ENCODE data around the gene MPZL1. TPM values are rescaled to one million over a fixed set of nuclear protein-coding genes. Genes with fewer than 3 reads are reported as not detected.

The MPZL1 gene
- total and polyA plus RNA-seq, 2 of the 8 experiments (the other 6 are each of a cell fraction or from before 2014, with no cell fraction given): 37.8 to 120 TPM

DNA sequence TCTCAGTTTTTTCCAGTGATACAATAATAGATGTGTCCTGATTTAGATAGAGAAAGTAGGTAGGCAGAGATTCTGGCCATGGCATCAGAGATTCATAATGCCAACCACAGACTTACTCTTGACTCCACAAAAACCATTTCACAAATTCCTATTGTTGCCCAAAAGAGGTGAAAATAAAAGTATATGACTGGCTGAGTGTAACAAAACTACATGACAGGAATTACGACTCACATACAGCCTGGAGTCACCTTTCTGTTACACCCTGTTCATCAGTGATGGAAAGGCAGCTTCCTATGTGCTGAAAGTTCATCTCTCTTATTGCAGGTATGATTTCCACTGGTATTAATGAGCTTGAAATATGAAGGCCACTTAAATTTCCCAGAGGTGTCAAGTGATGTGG, 72.3 kb downstream of the MPZL1 start:
- no peak overlapping the region for H3K4me3 ChIP-seq (ENCODE audit: extremely low read depth in 1 of 4, insufficient read depth in 2 of 4, low read depth in 3 of 4, low read length in 4 of 4)
- no peaks in the 10 kb centered on the region for H3K27me3 ChIP-seq (replicated peaks in 1 of 4; ENCODE audit: control insufficient read depth in 3 of 4, extremely low read depth in 1 of 4, insufficient read depth in 3 of 4, low read length in 3 of 4)
- DNase-seq (ENCODE audit: low read depth in 1 of 2, low spot score in 2 of 2) (no peak), FAIRE-seq (no peak)
- H3K4ac ChIP-seq (replicated peaks; ENCODE audit: insufficient read length, low read depth, low read length): no peak overlapping the region
- H2BK20ac ChIP-seq (ENCODE audit: low read length): no peak overlapping the region
- H3K18ac ChIP-seq (ENCODE audit: extremely low read depth, low read length): no peak overlapping the region
- H4K91ac ChIP-seq (replicated peaks; ENCODE audit: insufficient read length, low read length): no peak overlapping the region
- 94% methylated on average over 1 of the region's 1 CpG; no CpG with 5 or more reads in 1 of the 2 experiments for WGBS, 2 experiments (ENCODE audit: extremely low coverage in 1 of 2, insufficient coverage in 1 of 2, insufficient read length in 1 of 2, insufficient replicate concordance in 2 of 2, low coverage in 1 of 2, low lambda C conversion rate in 2 of 2, missing lambda C conversion rate in 1 of 2)
- ChIA-PET POLR2A (ENCODE audit: partially characterized antibody) (no interaction called here), CTCF (ENCODE audit: partially characterized antibody) (interaction anchor here (0.5 to 3.7 kb wide), 3 partner anchors 10 to 590 kb away, joined by 3 to 16 read pairs (median 3); no protein-coding TSS in a partner anchor)
- H3K79me2 ChIP-seq (ENCODE audit: control insufficient read depth in 1 of 2, insufficient read depth in 2 of 2, low read length in 2 of 2): no peaks in the 10 kb centered on the region
- no peak overlapping the region for H3K23ac ChIP-seq (ENCODE audit: insufficient read length)
- peaks cover 0 to 11% (median 6%) of the 10 kb centered on the region in 4 experiments; a peak in 4 of 8 replicates for H3K36me3 ChIP-seq (ENCODE audit: control insufficient read depth in 2 of 4, insufficient read depth in 4 of 4, low read length in 3 of 4)
- H2BK120ac ChIP-seq (replicated peaks; ENCODE audit: low read depth, low read length): no peak overlapping the region
- H3K23me2 ChIP-seq (ENCODE audit: low read depth, low read length): no peaks in the 10 kb centered on the region
- no peak overlapping the region for H3K4me2 ChIP-seq (ENCODE audit: insufficient read depth in 1 of 2, low read depth in 2 of 2, low read length in 2 of 2)
- H4K8ac ChIP-seq (ENCODE audit: extremely low read depth, insufficient read depth, low read length): no peak overlapping the region
- no peak overlapping the region for H3K27ac ChIP-seq (ENCODE audit: low read depth, low read length)
- H4K20me1 ChIP-seq (replicated peaks in 1 of 2; ENCODE audit: control insufficient read depth in 1 of 2, insufficient read depth in 2 of 2, low read length in 2 of 2): peaks cover 0 to 2% of the 10 kb centered on the region in 2 experiments
- peaks cover 2 to 8% (median 3%) of the 10 kb centered on the region in 4 experiments; a peak in 4 of 7 replicates for H3K4me1 ChIP-seq (replicated peaks in 1 of 4; ENCODE audit: control insufficient read depth in 3 of 4, insufficient read depth in 4 of 4, low read length in 3 of 4)
- no peak overlapping the region for H3K14ac ChIP-seq (ENCODE audit: insufficient read length)
- H3K56ac ChIP-seq (replicated peaks; ENCODE audit: insufficient read length, low read depth, low read length): no peak overlapping the region
- no peak overlapping the region for H3K9ac ChIP-seq (replicated peaks in 1 of 4; ENCODE audit: extremely low read depth in 1 of 4, low read depth in 3 of 4, low read length in 3 of 4)
- H2BK5ac ChIP-seq (ENCODE audit: low read depth, low read length): no peak overlapping the region
- H3K9me3 ChIP-seq (ENCODE audit: insufficient read depth in 2 of 2, low read depth in 1 of 2, low read length in 1 of 2): no peaks in the 10 kb centered on the region
- TF ChIP-seq SIN3A (conservative IDR thresholded peaks at IDR 0.05 in 1 of 2, IDR thresholded peaks at IDR 0.05 in 1 of 2; ENCODE audit: low read depth in 1 of 2, low read length in 2 of 2): no peak
- TF ChIP-seq EZH2 (IDR thresholded peaks at IDR 0.05; ENCODE audit: low read depth, low read length, severe bottlenecking): no peak
- TF ChIP-seq KDM5A (IDR thresholded peaks at IDR 0.05; ENCODE audit: low read length): no peak
- TF ChIP-seq SIRT6 (IDR thresholded peaks at IDR 0.05; ENCODE audit: low read length): no peak
- no peak for TF ChIP-seq RFX5 (IDR thresholded peaks at IDR 0.05; ENCODE audit: borderline replicate concordance, low read depth, low read length)
- TF ChIP-seq CHD1 (IDR thresholded peaks at IDR 0.05; ENCODE audit: low read depth, low read length): no peak
- TF ChIP-seq CHD2 (IDR thresholded peaks at IDR 0.05; ENCODE audit: low read length): no peak
- TF ChIP-seq RAD21 (IDR thresholded peaks at IDR 0.05 in 1 of 2, conservative IDR thresholded peaks at IDR 0.05 in 1 of 2; ENCODE audit: low read depth in 2 of 2, low read length in 2 of 2): no peak
- no peak for TF ChIP-seq CBX5 (IDR thresholded peaks at IDR 0.05; ENCODE audit: low read depth, low read length)
- no peak for TF ChIP-seq BCL11A (IDR thresholded peaks at IDR 0.05; ENCODE audit: low read depth in 2 of 2, low read length in 2 of 2)
- TF ChIP-seq KDM4A (IDR thresholded peaks at IDR 0.05; ENCODE audit: low read depth, low read length, severe bottlenecking): no peak
- TF ChIP-seq ZNF274 (IDR thresholded peaks at IDR 0.05; ENCODE audit: borderline replicate concordance, extremely low read depth, low read length): no peak
- no peak for TF ChIP-seq BACH1 (IDR thresholded peaks at IDR 0.05; ENCODE audit: low read length)
- H2AFZ ChIP-seq (ENCODE audit: low read length): no peak overlapping the region
- no peaks in the 10 kb centered on the region for H3K79me1 ChIP-seq (ENCODE audit: low read depth, low read length)
- H2AK5ac ChIP-seq (ENCODE audit: low read depth, low read length): no peak overlapping the region
- H4K5ac ChIP-seq (ENCODE audit: insufficient read length, low read depth, low read length): no peak overlapping the region
- no peak overlapping the region for H2BK15ac ChIP-seq (ENCODE audit: low read length)
- no peak overlapping the region for H2BK12ac ChIP-seq (ENCODE audit: low read depth, low read length)
